CD4-positive, alpha-beta T cell (primary cell): ENCODE data around the gene CHST15. TPM values are rescaled to one million over a fixed set of nuclear protein-coding genes. Genes with fewer than 3 reads are reported as not detected.
"Not testable (repeated sequence)": the region's sequence is repeated elsewhere in the genome, so short reads cannot be mapped to it uniquely, and the experiment has no call there.

Experiments
- ATAC-seq: fragments of 200-7000 bp; cut with Tn5 transposase; one replicate; pipeline ENCODE4 v1.10.0; 2022; ENCODE audit warnings: mild to moderate bottlenecking; ENCODE audit not compliant: poor library complexity
- CTCF ChIA-PET: fragments of 350-600 bp; sonication (Branson Sonifier 250); formaldehyde crosslinking; loops from one replicate; lab custom pipeline; 2021; ENCODE audit warnings: antibody characterized with exemption, inconsistent platforms; lab: Charles Lee
- POLR2A ChIA-PET: fragments of 350-600 bp; sonication (Branson Sonifier 250); formaldehyde crosslinking; loops from one replicate; lab custom pipeline; 2021; ENCODE audit warnings: antibody characterized with exemption, inconsistent platforms; lab: Charles Lee
- DNase-seq, 14 experiments: peaks; one replicate each; pipeline ENCODE4 v3.0.0-alpha.2; 2013 to 2020; ENCODE audit warnings: mixed read lengths in 2 of 14
- H3K27ac ChIP-seq, 2 donors: one replicate each; pipeline versions ENCODE4 v1.5.1 to v1.7.0; 2013; ENCODE audit warnings: low read length in 2 of 2, low read depth in 1 of 2, mild to moderate bottlenecking in 1 of 2
- H3K27me3 ChIP-seq, 2 experiments: 1 replicate in 1 of 2; 2 replicates in 1 of 2; pipeline versions ENCODE4 v1.6.1 to v1.7.0; 2013; ENCODE audit warnings: low read length in 2 of 2, control low read depth in 1 of 2, mild to moderate bottlenecking in 1 of 2, moderate library complexity in 1 of 2; ENCODE audit not compliant: insufficient read depth in 2 of 2, control insufficient read depth in 1 of 2
- H3K36me3 ChIP-seq: one replicate; pipeline ENCODE4 v1.6.1; 2013; ENCODE audit warnings: low read length, control low read depth; ENCODE audit not compliant: insufficient read depth
- H3K4me1 ChIP-seq: one replicate; pipeline ENCODE4 v1.6.1; 2013; ENCODE audit warnings: low read length, control low read depth; ENCODE audit not compliant: insufficient read depth
- H3K4me3 ChIP-seq: one replicate; pipeline ENCODE4 v1.5.1; 2013; ENCODE audit warnings: mild to moderate bottlenecking, low read length, moderate library complexity
- H3K9me3 ChIP-seq, 2 experiments: 1 replicate in 1 of 2; 2 replicates in 1 of 2; pipeline versions ENCODE4 v1.6.1 to v1.7.0; 2013; ENCODE audit warnings: low read length in 2 of 2, mild to moderate bottlenecking in 2 of 2, control low read depth in 1 of 2, moderate library complexity in 1 of 2; ENCODE audit not compliant: control insufficient read depth in 1 of 2, insufficient read depth in 1 of 2
- H3K27ac Mint-ChIP-seq: one replicate; pipeline ENCODE4 v1.8.0; 2020; ENCODE audit warnings: mixed read lengths
- H3K27me3 Mint-ChIP-seq: one replicate; pipeline ENCODE4 v1.8.0; 2021; ENCODE audit warnings: mixed read lengths
- H3K36me3 Mint-ChIP-seq: one replicate; pipeline ENCODE4 v1.8.0; 2021; ENCODE audit warnings: low read depth, mixed read lengths
- H3K4me1 Mint-ChIP-seq: one replicate; pipeline ENCODE4 v1.8.0; 2021; ENCODE audit warnings: low read depth, mixed read lengths
- H3K4me3 Mint-ChIP-seq: one replicate; pipeline ENCODE4 v1.8.0; 2020; ENCODE audit warnings: mild to moderate bottlenecking, mixed read lengths
- H3K9me3 Mint-ChIP-seq: one replicate; pipeline ENCODE4 v1.8.0; 2020; ENCODE audit warnings: mixed read lengths
- intact Hi-C, 2 experiments: fragments of 100-400 bp; cut with DNase I in 1 of 2; cut with micrococcal nuclease in 1 of 2; formaldehyde crosslinking; loops; one replicate each; pipeline versions ENCODE4 v1.15.1 to v1.9.0; 2023 to 2025; cut with DNase I, micrococcal nuclease
- total RNA-seq, 174 experiments: library from RNA in 2 of 174; stranded (reverse) in 2 of 174; gene quantifications; one replicate each; pipeline ENCODE4 v1.2.3 and lab custom pipeline; 2021 to 2026
- TF ChIP-seq, protein P1 (sequence below): fragments of 200-600 bp; IDR thresholded peaks from one replicate; pipeline ENCODE4 v1.8.0; 2022; ENCODE audit warnings: antibody characterized with exemption, mild to moderate bottlenecking

CHST15 gene
- total RNA-seq, 2 experiments from 2014 or later = 0.42 to 0.52 TPM

DNA sequence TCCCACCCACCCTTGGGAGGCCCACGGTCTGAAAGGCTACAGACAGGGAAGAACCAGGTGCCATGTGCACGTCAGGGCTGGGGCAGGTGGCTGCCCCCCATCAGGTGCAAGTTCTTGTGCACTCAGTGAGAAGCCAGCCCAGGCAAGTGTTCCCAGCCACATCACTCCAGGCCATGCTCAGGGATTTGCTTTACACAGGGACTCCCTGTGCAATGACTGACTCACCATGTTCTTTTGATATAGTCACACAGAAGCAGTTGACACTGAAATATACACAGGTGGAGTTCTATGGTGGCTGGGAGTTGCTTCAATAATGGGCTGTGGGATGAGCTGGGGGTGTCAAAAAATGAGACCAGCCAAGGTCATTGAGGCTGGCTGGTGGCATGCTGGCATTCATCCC lies 8.0 kb upstream of the CHST15 start:
- H3K27me3 ChIP-seq = peaks cover 0 to 2% of the 10 kb centered on the region in 2 experiments
- peaks cover 17% of the 10 kb centered on the region for H3K27me3 Mint-ChIP-seq
- no peak for DNase-seq
- TF ChIP-seq, protein P1, sequence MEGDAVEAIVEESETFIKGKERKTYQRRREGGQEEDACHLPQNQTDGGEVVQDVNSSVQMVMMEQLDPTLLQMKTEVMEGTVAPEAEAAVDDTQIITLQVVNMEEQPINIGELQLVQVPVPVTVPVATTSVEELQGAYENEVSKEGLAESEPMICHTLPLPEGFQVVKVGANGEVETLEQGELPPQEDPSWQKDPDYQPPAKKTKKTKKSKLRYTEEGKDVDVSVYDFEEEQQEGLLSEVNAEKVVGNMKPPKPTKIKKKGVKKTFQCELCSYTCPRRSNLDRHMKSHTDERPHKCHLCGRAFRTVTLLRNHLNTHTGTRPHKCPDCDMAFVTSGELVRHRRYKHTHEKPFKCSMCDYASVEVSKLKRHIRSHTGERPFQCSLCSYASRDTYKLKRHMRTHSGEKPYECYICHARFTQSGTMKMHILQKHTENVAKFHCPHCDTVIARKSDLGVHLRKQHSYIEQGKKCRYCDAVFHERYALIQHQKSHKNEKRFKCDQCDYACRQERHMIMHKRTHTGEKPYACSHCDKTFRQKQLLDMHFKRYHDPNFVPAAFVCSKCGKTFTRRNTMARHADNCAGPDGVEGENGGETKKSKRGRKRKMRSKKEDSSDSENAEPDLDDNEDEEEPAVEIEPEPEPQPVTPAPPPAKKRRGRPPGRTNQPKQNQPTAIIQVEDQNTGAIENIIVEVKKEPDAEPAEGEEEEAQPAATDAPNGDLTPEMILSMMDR = no peak
- intact Hi-C loops = no loop called here
- H3K27ac ChIP-seq = no peak overlapping the region
- POLR2A ChIA-PET = no interaction called here
- no peaks in the 10 kb centered on the region for H3K36me3 ChIP-seq
- H3K9me3 Mint-ChIP-seq = peaks cover 2% of the 10 kb centered on the region
- H3K4me3 Mint-ChIP-seq = no peak overlapping the region
- CTCF ChIA-PET = no interaction called here
- no peaks in the 10 kb centered on the region for H3K36me3 Mint-ChIP-seq
- no peak overlapping the region for H3K4me3 ChIP-seq
- H3K27ac Mint-ChIP-seq = no peak overlapping the region
- H3K4me1 ChIP-seq = no peaks in the 10 kb centered on the region
- peaks cover 0 to 27% of the 10 kb centered on the region in 2 experiments for H3K9me3 ChIP-seq
- no peaks in the 10 kb centered on the region for H3K4me1 Mint-ChIP-seq
- ATAC-seq = no peak

DNA sequence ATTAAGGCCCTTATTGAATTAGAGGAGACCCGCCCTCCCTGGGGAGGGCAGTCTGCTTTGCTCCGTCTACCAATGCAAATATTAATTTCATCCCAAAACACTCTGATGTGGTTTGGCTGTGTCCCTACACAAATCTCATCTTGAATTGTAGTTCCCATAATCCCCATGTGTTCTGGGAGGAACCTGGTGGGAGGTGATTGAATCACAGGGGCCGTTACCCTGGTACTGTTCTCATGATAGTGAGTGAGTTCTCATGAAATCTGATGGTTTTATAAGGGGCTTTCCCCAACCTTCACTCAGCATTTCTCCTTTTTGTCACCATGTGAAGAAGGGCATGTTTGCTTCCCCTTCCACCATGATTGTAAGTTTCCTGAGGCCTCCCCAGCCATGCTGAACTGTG lies 7.3 kb upstream of the CHST15 start:
- H3K27me3 ChIP-seq, H3K27ac ChIP-seq, POLR2A ChIA-PET, H3K4me3 ChIP-seq, H3K36me3 Mint-ChIP-seq, ATAC-seq, CTCF ChIA-PET, H3K9me3 Mint-ChIP-seq, H3K27ac Mint-ChIP-seq, H3K4me3 Mint-ChIP-seq, intact Hi-C loops, H3K4me1 Mint-ChIP-seq, H3K4me1 ChIP-seq, H3K36me3 ChIP-seq: not testable (repeated sequence)
- H3K27me3 Mint-ChIP-seq = peaks cover 19% of the 10 kb centered on the region
- peaks cover 0 to 27% of the 10 kb centered on the region in 2 experiments for H3K9me3 ChIP-seq
- peak in 2 of 14 experiments; percentile 27 to 39 for DNase-seq

DNA sequence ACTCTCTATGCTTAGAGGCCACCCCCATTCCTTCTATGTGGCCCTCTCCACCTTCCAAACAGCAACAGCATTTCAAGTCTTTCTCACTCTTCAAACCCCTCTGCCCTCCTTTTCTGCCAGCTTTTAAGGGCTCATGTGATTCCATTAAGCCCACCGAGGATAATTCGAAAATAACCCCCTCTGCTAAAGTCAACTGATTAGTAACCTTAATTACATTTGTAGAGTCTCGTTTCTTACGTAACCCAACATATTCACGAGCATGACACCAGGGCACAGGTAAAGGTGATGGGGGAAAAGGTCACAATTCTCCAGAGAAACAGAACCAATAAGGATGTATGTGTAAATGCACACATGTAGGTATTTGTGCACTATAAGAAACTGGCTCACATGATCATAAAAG lies 6.7 kb upstream of the CHST15 start:
- no peak overlapping the region for H3K4me3 Mint-ChIP-seq
- peaks cover 24% of the 10 kb centered on the region for H3K27me3 Mint-ChIP-seq
- ChIA-PET CTCF (no interaction called here), POLR2A (no interaction called here)
- no peaks in the 10 kb centered on the region for H3K4me1 Mint-ChIP-seq
- no peaks in the 10 kb centered on the region for H3K36me3 Mint-ChIP-seq
- Histone ChIP-seq H3K4me1 (no peaks in the 10 kb centered on the region), H3K27ac (no peak overlapping the region), H3K36me3 (no peaks in the 10 kb centered on the region), H3K9me3 (peaks cover 0 to 25% of the 10 kb centered on the region in 2 experiments), H3K27me3 (peaks cover 4 to 10% of the 10 kb centered on the region in 2 experiments), H3K4me3 (no peak overlapping the region)
- TF ChIP-seq, protein P1 = no peak
- H3K9me3 Mint-ChIP-seq = peaks cover 2% of the 10 kb centered on the region
- intact Hi-C loops = no loop called here
- ATAC-seq (no peak), DNase-seq (no peak)
- H3K27ac Mint-ChIP-seq = no peak overlapping the region

DNA sequence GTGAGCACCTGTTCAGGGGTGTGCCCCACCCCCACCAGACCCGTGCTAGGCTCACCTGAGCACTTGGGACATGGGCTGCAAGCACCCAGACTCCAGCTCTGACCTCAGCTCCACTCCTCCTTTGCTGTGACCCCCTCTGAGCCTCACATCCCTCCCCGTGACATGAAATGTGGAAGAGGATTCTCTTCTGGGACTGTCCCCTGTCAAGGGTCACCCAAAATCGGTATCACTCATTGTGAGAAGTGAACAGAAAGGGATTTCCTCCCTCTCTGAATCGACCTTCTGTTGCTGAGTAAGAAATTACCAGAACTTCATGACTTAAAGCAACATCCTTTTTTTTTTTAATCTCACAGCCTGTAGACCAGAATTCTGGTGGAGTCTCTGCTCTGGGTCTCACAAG lies 6.2 kb upstream of the CHST15 start:
- TF ChIP-seq, protein P1 = no peak
- intact Hi-C loops = no loop called here
- Mint-ChIP-seq H3K27me3 (peaks cover 29% of the 10 kb centered on the region), H3K27ac (no peak overlapping the region), H3K4me3 (no peak overlapping the region), H3K36me3 (no peaks in the 10 kb centered on the region), H3K4me1 (no peaks in the 10 kb centered on the region), H3K9me3 (peaks cover 2% of the 10 kb centered on the region)
- ATAC-seq = no peak
- no peak overlapping the region for H3K4me3 ChIP-seq
- no peaks in the 10 kb centered on the region for H3K4me1 ChIP-seq
- H3K27ac ChIP-seq = no peak overlapping the region
- peaks cover 6 to 14% of the 10 kb centered on the region in 2 experiments for H3K27me3 ChIP-seq
- no peaks in the 10 kb centered on the region for H3K36me3 ChIP-seq
- CTCF ChIA-PET = no interaction called here
- POLR2A ChIA-PET = no interaction called here
- H3K9me3 ChIP-seq = peaks cover 0 to 20% of the 10 kb centered on the region in 2 experiments
- DNase-seq = peak in 2 of 14 experiments; percentile 24 to 45
